Measurements from ENCODE around the gene PDP2. TPM values are rescaled to one million over a fixed set of nuclear protein-coding genes. Genes with fewer than 3 reads are reported as not detected.

Gene PDP2
- total and polyA plus RNA-seq, 10 of the 15 experiments (the other 5 are each of a cell fraction or from before 2014, with no cell fraction given), result 1.9 to 31.1 (median 6.2) TPM

- TF ChIP-seq SIN3A (IDR thresholded peaks at IDR 0.05; ENCODE audit: low read depth, low read length), result no peak
- no peak for TF ChIP-seq CEBPB (IDR thresholded peaks at IDR 0.05; ENCODE audit: borderline replicate concordance in 1 of 2, low read depth in 2 of 2, low read length in 2 of 2)
- TF ChIP-seq POU2F2 (IDR thresholded peaks at IDR 0.05; ENCODE audit: borderline replicate concordance, low read depth, low read length), result no peak
Measured at GRCh38 chr16:66878067-66878466, 2.2 kb upstream of the PDP2 start (continued).

GRCh38 chr16:66881014-66881417 is 701 bp downstream of the PDP2 start:
- peak overlapping the region; percentile 99 for H3K4me2 ChIP-seq (ENCODE audit: control insufficient read depth, insufficient read depth)
- no peak for TF ChIP-seq PML (IDR thresholded peaks at IDR 0.05; ENCODE audit: low read length)
- peak in 1 of 2 experiments; percentile 73; a peak in 2 of 3 replicates for TF ChIP-seq EGR1 (IDR thresholded peaks at IDR 0.05; ENCODE audit: borderline replicate concordance in 1 of 2, low read depth in 2 of 2, low read length in 2 of 2)
- H3K36me3 ChIP-seq (ENCODE audit: control insufficient read depth in 2 of 2, insufficient read depth in 2 of 2, low read length in 1 of 2), result peaks cover 0 to 5% of the 10 kb centered on the region in 2 experiments; a peak in 3 of 4 replicates
- ChIA-PET POLR2A (interaction anchor here (0.9 to 1.5 kb wide), 4 partner anchors 11 to 139 kb away, joined by 3 to 6 read pairs (median 4); partner anchors contain the start of gene NAE1), RAD21 (ENCODE audit: unreplicated experiment) (interaction anchor here (0.6 to 2.5 kb wide), 12 partner anchors 8 to 286 kb away, joined by 3 to 12 read pairs (median 3); partner anchors contain the start of gene NAE1), SMC1A (ENCODE audit: uncharacterized antibody, unreplicated experiment) (interaction anchor here (0.6 to 2.3 kb wide), 8 partner anchors 9 to 230 kb away, joined by 3 to 8 read pairs (median 4); partner anchors contain the start of gene NAE1), CTCF (interaction anchor here (0.7 to 4.1 kb wide), 12 partner anchors 8 to 292 kb away, joined by 3 to 25 read pairs (median 4); partner anchors contain the start of gene NAE1)
- H3K4me3 ChIP-seq, result peak overlapping the region; percentile 74
- no peaks in the 10 kb centered on the region for H3K9me3 ChIP-seq (replicated peaks; ENCODE audit: control insufficient read depth, insufficient read depth, low read length)
- H4K20me1 ChIP-seq (ENCODE audit: control insufficient read depth, insufficient read depth), result no peaks in the 10 kb centered on the region
- DNase-seq (ENCODE audit: low read depth, low spot score) (no peak), ATAC-seq (peak; percentile 30), FAIRE-seq (no peak)
- H3K4me1 ChIP-seq (ENCODE audit: control insufficient read depth, insufficient read depth, low read length), result peaks cover 16% of the 10 kb centered on the region
- H3K27ac ChIP-seq (ENCODE audit: control insufficient read depth, insufficient read depth), result peak overlapping the region; percentile 63; the same call in 1 of the 2 replicates
- in situ Hi-C loops (cut with MboI), result no loop called here
- whole genome bisulfite sequencing (ENCODE audit: insufficient coverage, insufficient replicate concordance, low lambda C conversion rate, missing lambda C conversion rate), result 1% methylated on average over 19 of the region's 23 CpGs
- intact Hi-C loops (cut with micrococcal nuclease; ENCODE audit: unreplicated experiment), result no loop called here
- H2AFZ ChIP-seq (ENCODE audit: control insufficient read depth, low read depth, low read length), result peak overlapping the region; percentile 99
- peak overlapping the region; percentile 80 for H3K9ac ChIP-seq (ENCODE audit: control insufficient read depth, insufficient read depth, low read length)
- BruUV-seq (replicated peaks), result no TSS peak
- no peaks in the 10 kb centered on the region for H3K27me3 ChIP-seq (replicated peaks in 1 of 2; ENCODE audit: control insufficient read depth in 2 of 2, insufficient read depth in 2 of 2, low read length in 1 of 2)
- H3K79me2 ChIP-seq (ENCODE audit: control insufficient read depth, insufficient read depth, low read length), result peaks cover 11% of the 10 kb centered on the region

Data from GM12878 (cell line).